GM12878 (cell line): ENCODE results near the gene ADGRG1. TPM values are rescaled to one million over a fixed set of nuclear protein-coding genes. Genes with fewer than 3 reads are reported as not detected.

Source experiments
- ATAC-seq: fragments of 200-7000 bp; cut with Tn5 transposase; 3 replicates; pipeline ENCODE4 v1.9.1; 2020; ENCODE audit warnings: mild to moderate bottlenecking, moderate library complexity
- BruUV-seq: library from RNA; stranded (reverse); fragments of 400-500 nt; replicated peaks from 2 replicates; lab custom pipeline; 2021; lab: Mats Ljungman, UMichigan
- CTCF ChIA-PET: fragments of 300-600 bp; sonication (Branson Sonifier 250); formaldehyde crosslinking; extraction: SDS; loops from one replicate; lab custom pipeline; 2021; ENCODE audit warnings: inconsistent platforms; lab: Yijun Ruan, JAX
- POLR2A ChIA-PET: fragments of 350-600 bp; formaldehyde crosslinking; extraction: SDS; loops from one replicate; lab custom pipeline; 2021; ENCODE audit warnings: inconsistent platforms; lab: Charles Lee
- RAD21 ChIA-PET: fragments of 300-600 bp; sonication (Branson Sonifier 250); formaldehyde crosslinking; loops from one replicate; lab custom pipeline; 2023; ENCODE audit warnings: antibody characterized with exemption; ENCODE audit not compliant: unreplicated experiment; lab: Charles Lee
- SMC1A ChIA-PET: fragments of 300-600 bp; sonication (Branson Sonifier 250); formaldehyde crosslinking; loops from one replicate; lab custom pipeline; 2023; ENCODE audit not compliant: unreplicated experiment, uncharacterized antibody; lab: Charles Lee
- DNase-seq: peaks from one replicate; pipeline ENCODE4 v3.0.0-alpha.2; 2011; ENCODE audit warnings: low read depth, low spot score
- FAIRE-seq: peaks from 3 replicates; lab custom pipeline; 2011; peaks lifted over from hg19 to GRCh38; lab: Jason Lieb, UNC
- H2AFZ ChIP-seq: 2 replicates; pipeline ENCODE4 v1.6.0; 2011; ENCODE audit warnings: low read depth, low read length, control low read depth; ENCODE audit not compliant: control insufficient read depth
- H3K27ac ChIP-seq: 2 replicates; pipeline ENCODE4 v1.5.1; 2011; ENCODE audit warnings: control low read depth; ENCODE audit not compliant: control insufficient read depth, insufficient read depth
- H3K27me3 ChIP-seq, 2 experiments: replicated peaks in 1 of 2; 2 replicates each; pipeline versions ENCODE4 v1.6.0 to v1.6.1; 2011; ENCODE audit warnings: low read length in 1 of 2; ENCODE audit not compliant: control insufficient read depth in 2 of 2, insufficient read depth in 2 of 2
- H3K36me3 ChIP-seq, 2 experiments: 2 replicates each; pipeline ENCODE4 v1.5.1; 2011; ENCODE audit warnings: low read length in 1 of 2; ENCODE audit not compliant: control insufficient read depth in 2 of 2, insufficient read depth in 2 of 2
- H3K4me1 ChIP-seq: 2 replicates; pipeline ENCODE4 v1.6.1; 2011; ENCODE audit warnings: mild to moderate bottlenecking, low read length, moderate library complexity, mixed read lengths; ENCODE audit not compliant: control insufficient read depth, insufficient read depth
- H3K4me2 ChIP-seq: 2 replicates; pipeline ENCODE4 v1.6.0; 2011; ENCODE audit warnings: control low read depth; ENCODE audit not compliant: control insufficient read depth, insufficient read depth
- H3K4me3 ChIP-seq: fragments of 200-600 bp; sonication (generic); 2 replicates; pipeline ENCODE4 v1.5.1; 2016
- H3K79me2 ChIP-seq: 2 replicates; pipeline ENCODE4 v1.6.0; 2011; ENCODE audit warnings: low read length; ENCODE audit not compliant: control insufficient read depth, insufficient read depth
- H3K9ac ChIP-seq: 2 replicates; pipeline ENCODE4 v1.8.0; 2011; ENCODE audit warnings: low read length, control low read depth, mixed read lengths; ENCODE audit not compliant: control insufficient read depth, insufficient read depth
- H3K9me3 ChIP-seq: replicated peaks from 3 replicates; pipeline ENCODE4 v1.5.1; 2011; ENCODE audit warnings: mild to moderate bottlenecking, low read length; ENCODE audit not compliant: control insufficient read depth, insufficient read depth
- H4K20me1 ChIP-seq: 2 replicates; pipeline ENCODE4 v1.6.0; 2011; ENCODE audit not compliant: control insufficient read depth, insufficient read depth
- DPF2 ChIP-seq: fragments of 450-650 bp; IDR thresholded peaks from 2 replicates; pipeline ENCODE4 v1.6.1; 2017; ENCODE audit warnings: mild to moderate bottlenecking
- EZH2 ChIP-seq: IDR thresholded peaks from 2 replicates; pipeline ENCODE4 v1.6.1; 2012; ENCODE audit warnings: low read depth, mild to moderate bottlenecking, control low read depth, inconsistent platforms, low read length, borderline replicate concordance; ENCODE audit not compliant: control insufficient read depth
- IRF4 ChIP-seq: IDR thresholded peaks from 2 replicates; pipeline ENCODE4 v1.6.1; 2011; ENCODE audit warnings: low read depth, low read length
- MEF2B ChIP-seq: fragments of 450-650 bp; IDR thresholded peaks from 2 replicates; pipeline ENCODE4 v1.6.1; 2018; ENCODE audit warnings: mild to moderate bottlenecking, moderate library complexity; ENCODE audit not compliant: partially characterized antibody, poor library complexity, severe bottlenecking
- NR2F1 ChIP-seq: fragments of 450-650 bp; conservative IDR thresholded peaks from 2 replicates; pipeline ENCODE4 v1.6.1; 2017; ENCODE audit warnings: mild to moderate bottlenecking
- RAD51 ChIP-seq: fragments of 450-650 bp; IDR thresholded peaks from 2 replicates; pipeline ENCODE4 v1.6.1; 2016; ENCODE audit warnings: moderate library complexity, mild to moderate bottlenecking, inconsistent platforms
- SUPT20H ChIP-seq: IDR thresholded peaks from 2 replicates; pipeline ENCODE4 v1.6.1; 2011; ENCODE audit warnings: low read depth, mild to moderate bottlenecking, low read length, moderate library complexity, borderline replicate concordance; ENCODE audit not compliant: control insufficient read depth
- ZBED1 ChIP-seq: IDR thresholded peaks from 2 replicates; pipeline ENCODE4 v1.6.1; 2016; ENCODE audit warnings: borderline replicate concordance
- WGBS: methylation state at CpG from one replicate; pipeline ENCODE4 v1.1.6; 2016; ENCODE audit warnings: low lambda C conversion rate; ENCODE audit not compliant: insufficient replicate concordance, insufficient coverage; ENCODE audit errors: missing lambda C conversion rate; 5-methylcytosine and 5-hydroxymethylcytosine counted together
- in situ Hi-C: fragments of 300-500 bp; cut with MboI; formaldehyde crosslinking; loops from 9 replicates; pipeline ENCODE4 v1.14.3; 2018; ENCODE audit warnings: mixed read lengths
- intact Hi-C: fragments of 100-400 bp; cut with micrococcal nuclease; formaldehyde crosslinking; loops from one replicate; pipeline ENCODE4 v1.14.2; 2022; ENCODE audit not compliant: unreplicated experiment
- polyA plus RNA-seq, 11 experiments: library from polyadenylated mRNA; depleted of rRNA in 4 of 11; unstranded in 6 of 11; stranded (reverse) in 5 of 11; fragments of >200 nt; fragmentation: Nextera tagmentation in 4 of 11; fragmentation: Illumina TruSeq in 1 of 11; extraction: Ambion mirVana in 4 of 11; extraction: Trizol in 1 of 11; gene quantifications; 1 replicate in 1 of 11; 2 replicates in 10 of 11; pipeline versions ENCODE4 v1.2.1 to v1.2.3, GENCODE V29; 2011 to 2016; ENCODE audit warnings: inconsistent platforms in 2 of 11, missing spikeins in 2 of 11, low read depth in 1 of 11
- total RNA-seq, 4 experiments: library from RNA; depleted of rRNA in 3 of 4; stranded (reverse); fragments of >200 nt in 3 of 4; fragmentation: Illumina TruSeq in 1 of 4; extraction: Trizol in 1 of 4; gene quantifications; 2 replicates each; pipeline versions ENCODE4 v1.2.1 to v1.2.3, GENCODE V29; 2013 to 2021
- TF ChIP-seq, protein P1 (sequence below): IDR thresholded peaks from 2 replicates; pipeline ENCODE4 v1.6.1; 2012; ENCODE audit warnings: low read depth, low read length, improper control_type of control experiment

Gene ADGRG1
- total and polyA plus RNA-seq, 10 of the 15 experiments (the other 5 are each of a cell fraction or from before 2014, with no cell fraction given): 0.07 to 2.0 (median 0.75) TPM

DNA sequence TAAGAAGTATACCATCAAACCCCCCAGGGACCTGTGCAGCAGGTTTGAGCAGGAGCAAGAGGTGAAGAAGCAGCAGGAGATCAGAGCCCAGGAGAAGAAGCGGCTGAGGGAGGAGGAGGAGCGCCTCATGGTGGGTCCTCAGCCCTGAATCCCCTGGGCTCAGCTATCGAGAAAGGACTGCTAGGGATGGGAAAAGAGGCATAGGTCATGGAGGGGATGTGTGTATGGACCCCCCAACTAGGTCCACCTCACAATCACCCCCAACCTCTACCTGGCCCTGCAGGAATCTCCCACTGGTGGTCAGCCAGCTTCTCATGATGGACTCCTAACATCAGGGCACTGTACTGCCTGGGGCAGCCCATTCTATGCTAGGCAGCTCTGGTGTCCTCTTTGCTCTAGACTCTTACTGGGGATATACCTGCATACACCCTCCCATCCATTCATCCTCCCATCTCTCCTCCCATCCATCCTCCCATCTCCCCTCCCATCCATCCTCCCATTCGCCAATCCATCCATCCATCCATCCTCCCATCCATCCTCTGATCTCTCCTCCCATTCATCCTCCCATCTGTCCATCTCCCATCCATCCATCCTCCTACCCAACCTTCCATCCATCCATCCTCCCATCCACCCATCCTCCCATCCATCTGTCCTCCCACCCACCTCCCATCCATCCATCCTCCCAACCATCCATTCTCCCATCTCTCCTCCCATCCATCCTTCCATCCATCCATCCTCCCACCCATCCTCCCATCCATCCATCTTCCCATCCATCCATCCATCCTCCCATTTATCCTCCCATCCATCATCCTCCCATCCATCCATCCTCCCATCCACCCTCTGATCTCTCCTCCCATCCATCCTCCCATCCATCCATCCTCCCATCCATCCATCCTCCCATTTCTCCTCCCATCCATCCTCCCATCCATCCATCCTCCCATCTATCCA, 76.7 kb downstream of the ADGRG1 start:
- Histone ChIP-seq H3K9ac (no peak overlapping the region), H3K4me2 (no peak overlapping the region), H3K4me3 (no peak overlapping the region), H3K27ac (no peak overlapping the region), H3K4me1 (no peaks in the 10 kb centered on the region), H4K20me1 (no peaks in the 10 kb centered on the region), H3K36me3 (no peaks in the 10 kb centered on the region), H3K9me3 (no peaks in the 10 kb centered on the region), H3K27me3 (no peaks in the 10 kb centered on the region), H2AFZ (no peak overlapping the region), H3K79me2 (no peaks in the 10 kb centered on the region)
- FAIRE-seq (no peak), DNase-seq (no peak), ATAC-seq (no peak)
- in situ Hi-C loops (no loop called here), intact Hi-C loops (no loop called here)
- BruUV-seq: no TSS peak
- RAD21 ChIA-PET: no interaction called here
- POLR2A ChIA-PET: no interaction called here
- SMC1A ChIA-PET: no interaction called here
- CTCF ChIA-PET: no interaction called here
- TF ChIP-seq, protein P1, sequence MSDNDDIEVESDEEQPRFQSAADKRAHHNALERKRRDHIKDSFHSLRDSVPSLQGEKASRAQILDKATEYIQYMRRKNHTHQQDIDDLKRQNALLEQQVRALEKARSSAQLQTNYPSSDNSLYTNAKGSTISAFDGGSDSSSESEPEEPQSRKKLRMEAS: no peak
- TF ChIP-seq MEF2B: no peak
- TF ChIP-seq DPF2: no peak
- no peak for TF ChIP-seq IRF4
- TF ChIP-seq ZBED1: no peak
- TF ChIP-seq NR2F1: no peak
- TF ChIP-seq RAD51: no peak
- no peak for TF ChIP-seq SUPT20H
- no peak for TF ChIP-seq EZH2
- 34% methylated on average over 4 of the region's 4 CpGs for WGBS
